ENCODE measurements around the gene STPG1. TPM values are rescaled to one million over a fixed set of nuclear protein-coding genes. Genes with fewer than 3 reads are reported as not detected.

Gene STPG1
- total and polyA plus RNA-seq, 9 of the 15 experiments (the other 6 are each of a cell fraction or from before 2014, with no cell fraction given): 5.0 to 11.9 (median 8.3) TPM

GRCh38 chr1:24438423-24438901, 24.9 kb upstream of the STPG1 start (continued):
- no peak for TF ChIP-seq POLR2B (IDR thresholded peaks at IDR 0.05; ENCODE audit: low read depth, partially characterized antibody)
- no peak for TF ChIP-seq ZC3H11A (IDR thresholded peaks at IDR 0.05; ENCODE audit: low read depth, low read length)
- TF ChIP-seq HNRNPLL (IDR thresholded peaks at IDR 0.05; ENCODE audit: low read depth, low read length, poor library complexity, severe bottlenecking): no peak
- no peak for TF ChIP-seq CREB3L1 (IDR thresholded peaks at IDR 0.05; ENCODE audit: borderline replicate concordance, low read depth)
- TF ChIP-seq RHOXF2B (CRISPR knock-in tag; conservative IDR thresholded peaks at IDR 0.05): no peak
- TF ChIP-seq CREB3 (tag; conservative IDR thresholded peaks at IDR 0.05; ENCODE audit: low read depth): no peak
- TF ChIP-seq SMARCE1 (IDR thresholded peaks at IDR 0.05): peak; percentile 70; the same call in 1 of the 2 replicates
- TF ChIP-seq BRF2 (IDR thresholded peaks at IDR 0.05; ENCODE audit: borderline replicate concordance, insufficient read depth, insufficient read length): no peak
- no peak for TF ChIP-seq RAD51 (IDR thresholded peaks at IDR 0.05; ENCODE audit: borderline replicate concordance, low read depth)
- TF ChIP-seq RB1 (IDR thresholded peaks at IDR 0.05; ENCODE audit: low read depth): peak; percentile 64; the same call in 1 of the 2 replicates
- TF ChIP-seq BACH1 (tag; IDR thresholded peaks at IDR 0.05): no peak
- TF ChIP-seq FOXJ2 (tag; IDR thresholded peaks at IDR 0.05): no peak
- no peak for TF ChIP-seq MXD1 (CRISPR knock-in tag; IDR thresholded peaks at IDR 0.05; ENCODE audit: borderline replicate concordance, poor library complexity, severe bottlenecking)
- TF ChIP-seq PRPF4 (IDR thresholded peaks at IDR 0.05; ENCODE audit: insufficient read depth, low read depth, low read length, poor library complexity, severe bottlenecking): no peak
- no peak for TF ChIP-seq TFE3 (CRISPR knock-in tag; IDR thresholded peaks at IDR 0.05)
- TF ChIP-seq POLR2H (tag; IDR thresholded peaks at IDR 0.05; ENCODE audit: low read depth): no peak
